ENCODE measurements around the gene HFE. TPM values are rescaled to one million over a fixed set of nuclear protein-coding genes. Genes with fewer than 3 reads are reported as not detected.

The HFE gene
- polyA plus RNA-seq, 2 of the 4 experiments (the other 2 are of a cell fraction), result 19.9 to 31.7 TPM

GRCh38 chr6:26120807-26121140 is 33.5 kb downstream of the HFE start:
- peak overlapping the region; percentile 20; the same call in 1 of the 3 replicates for H3K4me3 ChIP-seq
- H3K27ac ChIP-seq, result peak overlapping the region; percentile 98
- DNase-seq (ENCODE audit: low read depth in 1 of 2, low spot score in 1 of 2) (no peak), ATAC-seq (no peak), FAIRE-seq (no peak)
- H3K4me1 ChIP-seq, result peaks cover 43% of the 10 kb centered on the region
- peak overlapping the region; percentile 85 for H3K4me2 ChIP-seq
- CTCF ChIA-PET, result no interaction called here
- POLR2A ChIA-PET, result interaction anchor here (0.6 to 1.4 kb wide), 2 partner anchors 17 to 1717 kb away, joined by 3 to 9 read pairs; a partner anchor contains a TSS
- TF ChIP-seq FOSB (CRISPR knock-in tag; IDR thresholded peaks at IDR 0.05) (0 out of 2 replicates have a peak, but pooled peaks have one; percentile 3), EHF (CRISPR knock-in tag; IDR thresholded peaks at IDR 0.05) (peak; percentile 38; the same call in 1 of the 2 replicates), HMGXB4 (CRISPR knock-in tag; IDR thresholded peaks at IDR 0.05; ENCODE audit: borderline replicate concordance) (no peak), EP300 (IDR thresholded peaks at IDR 0.05) (no peak)
- H3K9me3 ChIP-seq, result no peaks in the 10 kb centered on the region
- 5% methylated on average over 3 of the region's 3 CpGs for WGBS (ENCODE audit: missing lambda C conversion rate)

GRCh38 chr6:26121141-26122004 is 34.1 kb downstream of the HFE start:
- ChIA-PET CTCF (no interaction called here), POLR2A (interaction anchor here (0.7 to 1.4 kb wide), 2 partner anchors 17 to 153 kb away, joined by 3 to 9 read pairs; a partner anchor contains a TSS)
- H3K4me1 ChIP-seq, result peaks cover 39% of the 10 kb centered on the region

More at GRCh38 chr6:26121141-26122004, 34.1 kb downstream of the HFE start:
- DNase-seq (ENCODE audit: low read depth in 1 of 2, low spot score in 1 of 2), result peak; percentile 29 to 88
- no peak for TF ChIP-seq CEBPB (IDR thresholded peaks at IDR 0.05)
- TF ChIP-seq JUNB (IDR thresholded peaks at IDR 0.05), result peak; percentile 59
- TF ChIP-seq CHD4 (IDR thresholded peaks at IDR 0.05; ENCODE audit: borderline replicate concordance), result no peak
- TF ChIP-seq, protein P1, sequence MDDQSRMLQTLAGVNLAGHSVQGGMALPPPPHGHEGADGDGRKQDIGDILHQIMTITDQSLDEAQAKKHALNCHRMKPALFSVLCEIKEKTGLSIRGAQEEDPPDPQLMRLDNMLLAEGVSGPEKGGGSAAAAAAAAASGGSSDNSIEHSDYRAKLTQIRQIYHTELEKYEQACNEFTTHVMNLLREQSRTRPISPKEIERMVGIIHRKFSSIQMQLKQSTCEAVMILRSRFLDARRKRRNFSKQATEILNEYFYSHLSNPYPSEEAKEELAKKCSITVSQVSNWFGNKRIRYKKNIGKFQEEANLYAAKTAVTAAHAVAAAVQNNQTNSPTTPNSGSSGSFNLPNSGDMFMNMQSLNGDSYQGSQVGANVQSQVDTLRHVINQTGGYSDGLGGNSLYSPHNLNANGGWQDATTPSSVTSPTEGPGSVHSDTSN (IDR thresholded peaks at IDR 0.05), result no peak
- TF ChIP-seq KDM5A (IDR thresholded peaks at IDR 0.05), result no peak
- TF ChIP-seq FOSB (CRISPR knock-in tag; IDR thresholded peaks at IDR 0.05), result no peak
- no peak for TF ChIP-seq USF2 (IDR thresholded peaks at IDR 0.05)
- no peak for TF ChIP-seq HOXB5 (CRISPR knock-in tag; IDR thresholded peaks at IDR 0.05)
- no peak for TF ChIP-seq EHMT2 (IDR thresholded peaks at IDR 0.05; ENCODE audit: low read depth)
- TF ChIP-seq ZNF302 (CRISPR knock-in tag; IDR thresholded peaks at IDR 0.05), result 0 out of 2 replicates have a peak, but pooled peaks have one; percentile 3
- TF ChIP-seq RFX5 (IDR thresholded peaks at IDR 0.05), result no peak
- peak; percentile 61 for TF ChIP-seq MAFK (IDR thresholded peaks at IDR 0.05; ENCODE audit: partially characterized antibody)
- no peak for TF ChIP-seq ZFP36 (IDR thresholded peaks at IDR 0.05; ENCODE audit: borderline replicate concordance, partially characterized antibody)
- no peak for TF ChIP-seq CHD2 (IDR thresholded peaks at IDR 0.05; ENCODE audit: low read length, partially characterized antibody)
- peak; percentile 15; the same call in 1 of the 2 replicates for TF ChIP-seq MAX (IDR thresholded peaks at IDR 0.05)
- no peak for TF ChIP-seq SREBF2 (IDR thresholded peaks at IDR 0.05)
- TF ChIP-seq, protein P2, sequence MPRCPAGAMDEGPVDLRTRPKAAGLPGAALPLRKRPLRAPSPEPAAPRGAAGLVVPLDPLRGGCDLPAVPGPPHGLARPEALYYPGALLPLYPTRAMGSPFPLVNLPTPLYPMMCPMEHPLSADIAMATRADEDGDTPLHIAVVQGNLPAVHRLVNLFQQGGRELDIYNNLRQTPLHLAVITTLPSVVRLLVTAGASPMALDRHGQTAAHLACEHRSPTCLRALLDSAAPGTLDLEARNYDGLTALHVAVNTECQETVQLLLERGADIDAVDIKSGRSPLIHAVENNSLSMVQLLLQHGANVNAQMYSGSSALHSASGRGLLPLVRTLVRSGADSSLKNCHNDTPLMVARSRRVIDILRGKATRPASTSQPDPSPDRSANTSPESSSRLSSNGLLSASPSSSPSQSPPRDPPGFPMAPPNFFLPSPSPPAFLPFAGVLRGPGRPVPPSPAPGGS (IDR thresholded peaks at IDR 0.05), result no peak
- TF ChIP-seq, protein P3, sequence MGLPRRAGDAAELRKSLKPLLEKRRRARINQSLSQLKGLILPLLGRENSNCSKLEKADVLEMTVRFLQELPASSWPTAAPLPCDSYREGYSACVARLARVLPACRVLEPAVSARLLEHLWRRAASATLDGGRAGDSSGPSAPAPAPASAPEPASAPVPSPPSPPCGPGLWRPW (IDR thresholded peaks at IDR 0.05), result no peak
- TF ChIP-seq ESRRA (IDR thresholded peaks at IDR 0.05; ENCODE audit: borderline replicate concordance, low read length), result no peak
- TF ChIP-seq GATA3 (IDR thresholded peaks at IDR 0.05; ENCODE audit: borderline replicate concordance), result peak; percentile 10; the same call in 1 of the 2 replicates
- TF ChIP-seq ZC3H11A (IDR thresholded peaks at IDR 0.05), result no peak
- TF ChIP-seq CBX2 (IDR thresholded peaks at IDR 0.05; ENCODE audit: borderline replicate concordance, low read depth), result no peak
- TF ChIP-seq JUN (IDR thresholded peaks at IDR 0.05), result peak in 1 of 2 experiments; percentile 67; a peak in 1 of 5 replicates
- no peak for TF ChIP-seq FOSL2 (IDR thresholded peaks at IDR 0.05)
- TF ChIP-seq FOSL2 (CRISPR knock-in tag; IDR thresholded peaks at IDR 0.05), result peak; percentile 88
- no peak; the same call in 1 of the 2 replicates for TF ChIP-seq FOXS1 (CRISPR knock-in tag; IDR thresholded peaks at IDR 0.05)
- no peak for TF ChIP-seq E2F6 (IDR thresholded peaks at IDR 0.05; ENCODE audit: borderline replicate concordance, low read depth)
- TF ChIP-seq KDM1A (IDR thresholded peaks at IDR 0.05; ENCODE audit: low read depth), result no peak
- no peak for TF ChIP-seq NPAS2 (CRISPR knock-in tag; IDR thresholded peaks at IDR 0.05; ENCODE audit: borderline replicate concordance)
- peak overlapping the region; percentile 40; the same call in 2 of the 3 replicates for H3K4me3 ChIP-seq
- no peaks in the 10 kb centered on the region for H3K9me3 ChIP-seq
- H3K27ac ChIP-seq, result peak overlapping the region; percentile 98
- peak overlapping the region; percentile 85 for H3K4me2 ChIP-seq
- ATAC-seq, result peak; percentile 1 to 11; a peak in 3 of 6 replicates
- no peak for FAIRE-seq
- WGBS (ENCODE audit: missing lambda C conversion rate), result 6% methylated on average over 17 of the region's 18 CpGs

All from A549 (cell line).